Activated naive CD8-positive, alpha-beta T cell treated with anti-CD3 and anti-CD28 coated beads, Interleukin-2, amount 50 U/mL, for 24 hours (primary cell): Measurements from ENCODE around the gene ZNF384.

Experiments used
- ATAC-seq: fragments of 150-1000 bp; cut with Tn5 transposase; one replicate; pipeline ENCODE4 v1.10.0; 2021
- DNase-seq: peaks from one replicate; pipeline ENCODE4 v3.0.0; 2021
- H3K27ac Mint-ChIP-seq: one replicate; pipeline ENCODE4 v1.8.0; 2021; ENCODE audit warnings: mild to moderate bottlenecking, mixed read lengths
- H3K27me3 Mint-ChIP-seq: one replicate; pipeline ENCODE4 v1.8.0; 2021; ENCODE audit warnings: mixed read lengths
- H3K36me3 Mint-ChIP-seq: one replicate; pipeline ENCODE4 v1.8.0; 2021; ENCODE audit warnings: low read depth, mixed read lengths
- H3K4me1 Mint-ChIP-seq: one replicate; pipeline ENCODE4 v1.8.0; 2021; ENCODE audit warnings: mixed read lengths
- H3K4me3 Mint-ChIP-seq: one replicate; pipeline ENCODE4 v1.8.0; 2021; ENCODE audit warnings: mild to moderate bottlenecking, moderate library complexity, mixed read lengths
- H3K9me3 Mint-ChIP-seq: one replicate; pipeline ENCODE4 v1.8.0; 2021; ENCODE audit warnings: mixed read lengths

The ZNF384 gene

GRCh38 chr12:6652391-6652790 is 36.8 kb downstream of the ZNF384 start:
- Mint-ChIP-seq H3K36me3 (peaks cover 15% of the 10 kb centered on the region), H3K27ac (no peak overlapping the region), H3K4me3 (no peak overlapping the region), H3K9me3 (no peaks in the 10 kb centered on the region), H3K27me3 (no peaks in the 10 kb centered on the region), H3K4me1 (peaks cover under 1% of the 10 kb centered on the region)
- ATAC-seq (no peak), DNase-seq (no peak)

DNA sequence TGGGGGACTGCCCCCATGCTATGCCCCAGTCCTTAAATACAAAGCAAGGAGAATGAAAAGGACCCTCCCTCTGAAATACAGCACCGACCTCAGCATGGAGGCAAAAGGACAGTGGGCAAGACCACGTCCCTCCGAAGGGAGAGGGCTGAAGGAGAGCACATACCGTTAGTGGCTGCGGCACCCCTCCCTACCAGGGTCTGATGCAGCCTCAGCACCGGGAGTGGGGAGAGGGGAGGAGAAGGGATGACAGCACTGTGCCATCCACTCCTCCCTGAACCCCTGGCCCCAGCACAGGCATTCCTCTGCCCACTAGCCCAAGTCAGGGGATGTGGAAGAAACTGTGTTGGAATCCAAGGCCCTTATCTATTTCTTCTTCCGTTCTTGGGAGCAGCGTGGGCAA is 38.3 kb downstream of the ZNF384 start:
- no peak overlapping the region for H3K4me3 Mint-ChIP-seq
- peaks cover 9% of the 10 kb centered on the region for H3K4me1 Mint-ChIP-seq
- no peak for DNase-seq
- no peak for ATAC-seq
- no peaks in the 10 kb centered on the region for H3K9me3 Mint-ChIP-seq
- H3K36me3 Mint-ChIP-seq, result peaks cover 17% of the 10 kb centered on the region
- H3K27ac Mint-ChIP-seq, result no peak overlapping the region
- H3K27me3 Mint-ChIP-seq, result no peaks in the 10 kb centered on the region

- H3K9me3 Mint-ChIP-seq, result peaks cover 19% of the 10 kb centered on the region
- H3K36me3 Mint-ChIP-seq, result peaks cover 22% of the 10 kb centered on the region
- H3K27me3 Mint-ChIP-seq, result no peaks in the 10 kb centered on the region
- peak; percentile 52 for DNase-seq
- ATAC-seq, result peak; percentile 37
- peak within 1 kb of the TSS; percentile 76 for H3K27ac Mint-ChIP-seq
- H3K4me1 Mint-ChIP-seq, result peaks cover 15% of the 10 kb centered on the region
- H3K4me3 Mint-ChIP-seq, result peak within 1 kb of the TSS; percentile 72
These were observed 42.0 kb downstream of the ZNF384 start, which contains the start of gene ACRBP for GRCh38 chr12:6647083-6647604. Gene ACRBP, minus strand, starts transcription at chr12:6647432. Its CDS starts 66 bp downstream, at chr12:6647366.

- peaks cover 18% of the 10 kb centered on the region for H3K36me3 Mint-ChIP-seq
- DNase-seq, result no peak
- peak overlapping the region; percentile 76 for H3K27ac Mint-ChIP-seq
- peaks cover 15% of the 10 kb centered on the region for H3K4me1 Mint-ChIP-seq
- ATAC-seq, result no peak
- H3K9me3 Mint-ChIP-seq, result peaks cover 19% of the 10 kb centered on the region
- H3K4me3 Mint-ChIP-seq, result peak overlapping the region; percentile 72
- H3K27me3 Mint-ChIP-seq, result no peaks in the 10 kb centered on the region
These were observed 42.7 kb downstream of the ZNF384 start for GRCh38 chr12:6646276-6647082.

DNA sequence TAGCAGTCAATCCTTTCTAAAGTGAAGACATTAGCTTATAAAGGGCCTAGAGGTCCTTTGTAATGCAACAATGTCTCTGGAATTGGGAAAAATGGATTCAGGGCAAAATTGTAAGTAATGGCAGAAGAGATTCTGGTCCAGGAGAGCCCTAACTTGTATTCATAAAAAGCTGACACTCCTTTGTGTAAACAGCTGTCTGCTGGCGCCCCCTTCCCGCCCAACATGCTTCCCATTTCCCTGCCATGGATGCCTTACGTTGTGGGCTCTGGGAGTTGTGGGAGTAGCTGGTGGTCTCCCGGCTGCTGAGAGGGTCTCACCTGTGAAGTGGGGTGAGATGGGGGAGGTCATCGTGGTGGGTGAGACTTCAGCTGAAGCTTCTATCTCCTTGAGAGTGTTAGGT is 44.3 kb downstream of the ZNF384 start:
- H3K27me3 Mint-ChIP-seq, result no peaks in the 10 kb centered on the region
- no peak overlapping the region for H3K4me3 Mint-ChIP-seq
- no peak overlapping the region for H3K27ac Mint-ChIP-seq
- ATAC-seq (no peak), DNase-seq (no peak)
- peaks cover 19% of the 10 kb centered on the region for H3K9me3 Mint-ChIP-seq
- peaks cover 15% of the 10 kb centered on the region for H3K4me1 Mint-ChIP-seq
- H3K36me3 Mint-ChIP-seq, result peaks cover 14% of the 10 kb centered on the region

DNA sequence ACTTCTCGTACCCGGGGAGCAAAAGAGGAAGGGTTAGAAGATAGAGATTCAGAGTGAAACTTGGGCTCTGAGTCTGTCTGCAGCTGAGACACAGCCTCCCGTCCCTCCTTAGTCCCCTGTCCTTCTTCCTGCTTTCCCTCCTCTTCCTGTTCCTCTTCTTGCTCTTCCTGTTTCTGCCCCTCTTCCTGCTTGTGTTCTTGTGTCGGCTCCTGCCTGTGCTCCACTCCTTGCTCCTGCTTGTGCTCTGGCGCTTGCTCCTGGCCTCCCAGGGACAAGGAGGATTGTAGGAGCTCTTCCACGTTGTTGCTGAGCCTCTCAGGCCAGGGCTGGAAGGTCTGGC is 44.9 kb downstream of the ZNF384 start:
- no peak for ATAC-seq
- H3K36me3 Mint-ChIP-seq, result peaks cover 14% of the 10 kb centered on the region

GRCh38 chr12:6643569-6644256 is 45.5 kb downstream of the ZNF384 start:
- ATAC-seq, result no peak
- Mint-ChIP-seq H3K4me3 (no peak overlapping the region), H3K9me3 (peaks cover 19% of the 10 kb centered on the region), H3K27ac (no peak overlapping the region), H3K27me3 (no peaks in the 10 kb centered on the region), H3K36me3 (peaks cover 14% of the 10 kb centered on the region), H3K4me1 (peaks cover 15% of the 10 kb centered on the region)
- no peak for DNase-seq

More for the DNA sequence above, 44.9 kb downstream of the ZNF384 start:
- DNase-seq, result no peak
- peaks cover 15% of the 10 kb centered on the region for H3K4me1 Mint-ChIP-seq
- peaks cover 19% of the 10 kb centered on the region for H3K9me3 Mint-ChIP-seq
- H3K27me3 Mint-ChIP-seq, result no peaks in the 10 kb centered on the region
- H3K4me3 Mint-ChIP-seq, result no peak overlapping the region
- peak overlapping the region; percentile 7 for H3K27ac Mint-ChIP-seq

DNA sequence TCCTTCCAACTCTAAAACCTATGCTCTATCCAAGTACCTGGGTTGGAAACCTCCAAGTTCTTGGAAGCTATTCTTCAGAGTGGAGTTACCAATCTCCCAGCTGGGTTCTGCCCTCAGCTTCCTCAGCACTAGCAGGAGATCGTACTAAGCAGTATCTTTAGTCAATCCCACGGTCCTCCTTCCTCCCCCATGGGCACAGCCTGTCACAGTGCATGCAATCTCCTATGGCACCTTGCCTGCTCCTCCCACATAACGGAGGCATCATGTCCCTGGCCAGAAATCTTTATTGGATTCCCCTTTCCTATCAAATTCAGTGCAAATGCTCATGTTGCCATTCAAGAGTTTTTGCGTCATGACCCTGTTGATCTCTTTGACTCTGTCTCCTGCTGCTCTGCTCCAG is 48.0 kb downstream of the ZNF384 start:
- Mint-ChIP-seq H3K27me3 (no peaks in the 10 kb centered on the region), H3K27ac (no peak overlapping the region)
- ATAC-seq, result no peak

DNA sequence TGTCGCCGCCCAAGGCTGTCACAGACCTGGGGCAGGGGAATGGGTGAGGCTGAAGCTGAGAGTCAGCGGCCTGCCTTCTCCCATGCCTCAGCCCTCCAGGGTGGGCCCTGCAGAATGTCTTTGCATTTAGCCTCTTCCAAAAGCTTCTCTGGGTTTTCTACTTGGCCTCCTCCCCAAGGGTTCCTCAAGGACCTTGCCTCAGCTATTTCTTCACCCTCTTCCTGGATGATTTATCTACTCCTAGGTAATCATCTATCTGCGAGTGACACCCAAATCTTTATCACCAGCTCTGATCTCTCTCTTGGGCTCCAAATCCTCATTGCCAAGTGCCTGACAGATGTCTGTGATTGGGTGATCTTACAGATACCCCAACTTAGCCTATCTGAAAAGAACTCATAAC is 48.7 kb downstream of the ZNF384 start:
- ATAC-seq, result no peak
- H3K36me3 Mint-ChIP-seq, result peaks cover 8% of the 10 kb centered on the region
- H3K4me1 Mint-ChIP-seq, result peaks cover 28% of the 10 kb centered on the region
- DNase-seq, result no peak
- H3K4me3 Mint-ChIP-seq, result no peak overlapping the region
- H3K27me3 Mint-ChIP-seq, result no peaks in the 10 kb centered on the region
- H3K27ac Mint-ChIP-seq, result no peak overlapping the region
- peaks cover 19% of the 10 kb centered on the region for H3K9me3 Mint-ChIP-seq

More for the DNA sequence above, 48.0 kb downstream of the ZNF384 start:
- Mint-ChIP-seq H3K4me3 (no peak overlapping the region), H3K9me3 (peaks cover 19% of the 10 kb centered on the region), H3K36me3 (peaks cover 8% of the 10 kb centered on the region), H3K4me1 (peaks cover 21% of the 10 kb centered on the region)
- DNase-seq, result no peak

DNA sequence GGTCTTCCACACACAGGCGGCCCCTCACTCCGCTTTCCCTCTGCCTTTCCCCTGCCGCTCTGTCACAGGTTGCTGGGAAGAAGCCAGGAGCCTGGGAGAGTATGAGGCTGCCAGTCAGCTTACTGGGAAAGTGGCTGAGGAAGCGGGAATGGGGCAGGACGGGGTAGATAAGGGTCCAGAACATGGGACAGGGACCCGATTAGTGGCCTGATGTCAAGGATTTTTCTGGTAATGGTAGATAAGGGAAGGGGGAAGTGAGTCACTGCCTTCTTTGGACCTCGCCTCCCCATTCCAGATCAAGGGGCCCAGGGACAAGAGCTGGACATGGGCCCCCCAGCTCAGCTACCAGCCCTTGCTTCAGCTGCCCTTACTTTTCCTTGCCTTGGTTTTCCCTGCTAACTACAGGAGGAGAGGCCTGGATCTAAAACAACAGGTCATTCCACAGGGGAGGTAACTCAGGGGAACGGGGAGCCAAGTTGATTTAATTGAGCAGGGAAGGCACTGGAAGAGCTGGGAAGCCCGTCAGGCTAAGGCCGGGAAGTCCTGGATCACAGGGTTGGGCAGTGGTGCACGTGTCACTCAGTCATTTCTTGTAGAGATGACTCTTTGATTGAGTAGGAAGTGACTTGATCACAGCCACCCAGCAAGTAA is 49.9 kb downstream of the ZNF384 start:
- no peak overlapping the region for H3K4me3 Mint-ChIP-seq
- H3K27me3 Mint-ChIP-seq, result no peaks in the 10 kb centered on the region
- H3K27ac Mint-ChIP-seq, result no peak overlapping the region
- peaks cover 7% of the 10 kb centered on the region for H3K36me3 Mint-ChIP-seq
- ATAC-seq (no peak), DNase-seq (no peak)
- peaks cover 37% of the 10 kb centered on the region for H3K4me1 Mint-ChIP-seq
- H3K9me3 Mint-ChIP-seq, result peaks cover 13% of the 10 kb centered on the region

GRCh38 chr12:6638305-6638704 is 50.9 kb downstream of the ZNF384 start:
- Mint-ChIP-seq H3K36me3 (peaks cover 3% of the 10 kb centered on the region), H3K4me3 (no peak overlapping the region), H3K27ac (peak overlapping the region; percentile 22), H3K27me3 (no peaks in the 10 kb centered on the region), H3K4me1 (peaks cover 44% of the 10 kb centered on the region), H3K9me3 (peaks cover 4% of the 10 kb centered on the region)
- ATAC-seq (no peak), DNase-seq (no peak)

GRCh38 chr12:6635856-6636531 is 53.2 kb downstream of the ZNF384 start, which contains the start of gene LPAR5:
Gene LPAR5, minus strand, starts transcription at chr12:6635959. Its CDS starts 14,711 bp downstream, at chr12:6621248.
- H3K27ac Mint-ChIP-seq, result peak within 1 kb of the TSS; percentile 93
- H3K9me3 Mint-ChIP-seq, result no peaks in the 10 kb centered on the region
- peaks cover 67% of the 10 kb centered on the region for H3K4me1 Mint-ChIP-seq
- peak; percentile 56 for DNase-seq
- ATAC-seq, result peak; percentile 60
- H3K4me3 Mint-ChIP-seq, result peak within 1 kb of the TSS; percentile 74
- H3K27me3 Mint-ChIP-seq, result no peaks in the 10 kb centered on the region
- H3K36me3 Mint-ChIP-seq, result no peaks in the 10 kb centered on the region

GRCh38 chr12:6635375-6635855 is 53.8 kb downstream of the ZNF384 start:
- DNase-seq (peak; percentile 72), ATAC-seq (peak; percentile 86)
- Mint-ChIP-seq H3K9me3 (no peaks in the 10 kb centered on the region), H3K36me3 (no peaks in the 10 kb centered on the region), H3K27ac (peak overlapping the region; percentile 93), H3K4me3 (peak overlapping the region; percentile 74), H3K4me1 (peaks cover 73% of the 10 kb centered on the region), H3K27me3 (no peaks in the 10 kb centered on the region)
